Measurements from ENCODE around the gene IL17RE. TPM values are rescaled to one million over a fixed set of nuclear protein-coding genes. Genes with fewer than 3 reads are reported as not detected.

Gene IL17RE
- total RNA-seq, 4 donors from 2014 or later, result 0.26 to 10.7 (median 5.0) TPM

DNA sequence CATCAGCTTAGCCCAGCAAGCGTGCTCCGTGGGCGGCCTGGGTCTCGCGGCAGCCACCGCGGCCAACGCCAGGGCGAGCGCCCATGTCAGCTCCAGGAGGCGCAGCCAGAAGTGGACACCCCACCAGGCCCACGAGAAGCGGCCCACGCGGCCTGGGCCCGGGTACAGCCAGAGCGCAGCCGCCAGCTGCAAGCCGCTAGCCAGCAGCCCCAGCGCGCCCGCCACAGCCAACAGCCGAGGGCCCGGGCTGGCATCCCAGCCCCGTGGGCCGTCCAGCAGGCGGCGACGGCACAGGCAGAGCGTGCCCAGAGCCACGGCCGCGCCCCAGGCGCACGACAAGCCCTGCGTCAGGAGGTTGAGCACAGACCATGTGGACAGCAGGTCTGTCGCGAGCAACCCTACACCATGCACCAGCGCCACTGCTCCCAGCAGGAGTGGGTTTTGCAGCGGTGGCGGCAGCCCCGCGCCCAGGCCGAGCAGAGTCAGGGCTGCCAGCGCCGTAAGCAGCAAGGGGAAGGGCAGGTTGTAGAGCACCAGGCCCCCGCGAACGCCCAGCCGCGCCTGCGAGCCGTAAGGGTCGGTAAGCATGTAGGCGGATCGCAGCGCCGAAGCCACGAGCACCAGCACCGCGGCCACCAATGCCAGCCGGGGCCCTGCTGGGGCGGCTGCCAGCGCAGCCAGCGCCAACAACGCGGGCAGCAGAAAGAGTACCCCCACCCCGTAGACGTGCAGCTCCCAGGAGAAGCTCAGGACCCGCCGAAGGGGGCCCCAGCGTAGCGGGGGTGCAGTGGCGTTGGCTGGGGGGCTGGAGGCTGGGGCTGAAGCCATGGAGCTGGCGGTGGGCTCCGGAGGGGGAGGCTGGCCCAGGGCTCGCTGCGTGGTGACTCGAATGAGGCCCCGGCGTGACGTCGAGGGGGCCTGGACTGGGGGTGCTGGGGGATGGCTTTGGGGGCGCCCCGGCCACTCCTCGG lies 44.7 kb downstream of the IL17RE start:
- H3K4me1 ChIP-seq, result peaks cover 0 to 12% of the 10 kb centered on the region in 2 donors
- H3K4me3 ChIP-seq, result peak overlapping the region; percentile 45 to 54
- TF ChIP-seq, protein P1, sequence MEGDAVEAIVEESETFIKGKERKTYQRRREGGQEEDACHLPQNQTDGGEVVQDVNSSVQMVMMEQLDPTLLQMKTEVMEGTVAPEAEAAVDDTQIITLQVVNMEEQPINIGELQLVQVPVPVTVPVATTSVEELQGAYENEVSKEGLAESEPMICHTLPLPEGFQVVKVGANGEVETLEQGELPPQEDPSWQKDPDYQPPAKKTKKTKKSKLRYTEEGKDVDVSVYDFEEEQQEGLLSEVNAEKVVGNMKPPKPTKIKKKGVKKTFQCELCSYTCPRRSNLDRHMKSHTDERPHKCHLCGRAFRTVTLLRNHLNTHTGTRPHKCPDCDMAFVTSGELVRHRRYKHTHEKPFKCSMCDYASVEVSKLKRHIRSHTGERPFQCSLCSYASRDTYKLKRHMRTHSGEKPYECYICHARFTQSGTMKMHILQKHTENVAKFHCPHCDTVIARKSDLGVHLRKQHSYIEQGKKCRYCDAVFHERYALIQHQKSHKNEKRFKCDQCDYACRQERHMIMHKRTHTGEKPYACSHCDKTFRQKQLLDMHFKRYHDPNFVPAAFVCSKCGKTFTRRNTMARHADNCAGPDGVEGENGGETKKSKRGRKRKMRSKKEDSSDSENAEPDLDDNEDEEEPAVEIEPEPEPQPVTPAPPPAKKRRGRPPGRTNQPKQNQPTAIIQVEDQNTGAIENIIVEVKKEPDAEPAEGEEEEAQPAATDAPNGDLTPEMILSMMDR (IDR thresholded peaks at IDR 0.05), result peak; percentile 18 to 83 (median 66)
- TF ChIP-seq POLR2A (IDR thresholded peaks at IDR 0.05), result peak in 1 of 2 donors; percentile 31
- peak; percentile 60 to 65 for DNase-seq
- H3K27ac ChIP-seq, result peak overlapping the region; percentile 72 to 84
- H3K9me3 ChIP-seq, result no peaks in the 10 kb centered on the region
- H3K27me3 ChIP-seq, result no peaks in the 10 kb centered on the region
- no peaks in the 10 kb centered on the region for H3K36me3 ChIP-seq
- intact Hi-C loops (cut with DNase I; ENCODE audit: low total_unique reads), result no loop called here

DNA sequence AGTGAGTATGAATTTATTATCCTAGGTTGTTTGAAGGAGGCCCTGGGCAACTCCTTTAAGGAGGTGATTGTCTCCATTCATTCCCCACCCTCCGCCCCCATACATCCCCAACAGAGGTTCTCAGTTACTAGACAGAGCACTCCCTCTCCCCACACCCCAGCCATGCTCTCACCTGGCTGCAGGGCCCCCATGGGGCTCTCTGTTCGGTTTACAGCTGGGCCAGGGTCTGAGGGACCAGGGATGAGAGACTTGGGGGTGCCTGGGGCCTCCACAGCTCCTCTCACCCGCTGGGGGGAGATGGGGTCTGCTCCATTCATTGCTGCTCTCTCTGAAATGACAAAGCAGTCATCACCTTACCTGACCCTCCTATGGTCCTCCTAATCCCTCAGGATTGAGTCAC lies 45.9 kb downstream of the IL17RE start:
- Histone ChIP-seq H3K4me3 (no peak overlapping the region), H3K27ac (no peak overlapping the region), H3K9me3 (no peaks in the 10 kb centered on the region), H3K4me1 (peaks cover 0 to 12% of the 10 kb centered on the region in 2 donors), H3K27me3 (no peaks in the 10 kb centered on the region), H3K36me3 (no peaks in the 10 kb centered on the region)
- TF ChIP-seq, protein P1 (IDR thresholded peaks at IDR 0.05), result no peak
- TF ChIP-seq POLR2A (IDR thresholded peaks at IDR 0.05), result no peak
- intact Hi-C loops (cut with DNase I; ENCODE audit: low total_unique reads), result no loop called here
- DNase-seq, result no peak

DNA sequence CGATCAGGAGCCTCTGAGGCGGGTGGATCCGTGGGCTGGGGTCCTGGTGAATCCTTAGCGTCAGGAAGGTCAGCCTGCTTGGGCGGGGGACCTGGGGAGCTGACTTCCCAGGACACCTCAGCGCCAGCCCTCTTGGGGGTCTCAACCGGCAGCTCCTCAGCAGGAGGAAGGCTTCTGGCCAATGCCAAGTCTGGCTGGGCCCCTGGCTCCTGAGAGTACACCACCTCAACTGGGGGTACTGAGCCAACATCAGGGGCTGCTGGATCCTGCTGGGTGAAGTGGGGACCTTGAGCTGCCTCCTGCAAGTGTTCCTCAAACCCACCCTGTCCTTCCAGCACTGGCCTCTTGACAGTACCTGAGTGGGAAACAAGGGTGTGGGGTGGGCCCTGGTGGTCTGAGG lies 46.5 kb downstream of the IL17RE start:
- peaks cover 0 to 12% of the 10 kb centered on the region in 2 donors for H3K4me1 ChIP-seq
- H3K27me3 ChIP-seq, result no peaks in the 10 kb centered on the region
- no peak for DNase-seq
- intact Hi-C loops (cut with DNase I; ENCODE audit: low total_unique reads), result no loop called here
- no peaks in the 10 kb centered on the region for H3K36me3 ChIP-seq
- TF ChIP-seq POLR2A (IDR thresholded peaks at IDR 0.05), result no peak
- TF ChIP-seq, protein P1 (IDR thresholded peaks at IDR 0.05), result no peak
- no peak overlapping the region for H3K27ac ChIP-seq
- H3K4me3 ChIP-seq, result no peak overlapping the region
- H3K9me3 ChIP-seq, result no peaks in the 10 kb centered on the region

DNA sequence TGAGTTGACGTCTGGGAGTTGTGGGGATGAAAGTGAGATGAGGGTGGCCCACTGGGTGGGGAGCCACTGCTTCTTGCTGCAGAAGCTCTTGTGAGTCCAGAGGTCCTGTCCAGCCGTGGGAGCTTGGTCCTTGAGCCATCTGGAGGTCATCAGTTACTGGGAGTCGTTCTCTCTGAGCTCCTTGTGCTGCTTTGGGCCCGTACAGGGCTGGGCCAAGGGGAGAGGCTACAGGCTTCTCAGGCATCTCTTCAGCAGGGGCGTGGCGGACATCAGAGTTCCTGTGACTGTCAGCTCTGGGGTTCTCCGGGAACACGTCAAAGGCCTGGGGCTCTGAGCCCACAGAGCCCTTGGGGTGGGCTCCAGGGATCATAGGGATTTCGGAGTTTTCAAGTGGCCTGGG lies 47.0 kb downstream of the IL17RE start:
- intact Hi-C loops (cut with DNase I; ENCODE audit: low total_unique reads), result no loop called here
- Histone ChIP-seq H3K4me3 (no peak overlapping the region), H3K4me1 (peaks cover 0 to 12% of the 10 kb centered on the region in 2 donors), H3K27me3 (no peaks in the 10 kb centered on the region), H3K27ac (no peak overlapping the region), H3K36me3 (no peaks in the 10 kb centered on the region), H3K9me3 (no peaks in the 10 kb centered on the region)
- TF ChIP-seq POLR2A (IDR thresholded peaks at IDR 0.05), result no peak
- TF ChIP-seq, protein P1 (IDR thresholded peaks at IDR 0.05), result no peak
- no peak for DNase-seq

DNA sequence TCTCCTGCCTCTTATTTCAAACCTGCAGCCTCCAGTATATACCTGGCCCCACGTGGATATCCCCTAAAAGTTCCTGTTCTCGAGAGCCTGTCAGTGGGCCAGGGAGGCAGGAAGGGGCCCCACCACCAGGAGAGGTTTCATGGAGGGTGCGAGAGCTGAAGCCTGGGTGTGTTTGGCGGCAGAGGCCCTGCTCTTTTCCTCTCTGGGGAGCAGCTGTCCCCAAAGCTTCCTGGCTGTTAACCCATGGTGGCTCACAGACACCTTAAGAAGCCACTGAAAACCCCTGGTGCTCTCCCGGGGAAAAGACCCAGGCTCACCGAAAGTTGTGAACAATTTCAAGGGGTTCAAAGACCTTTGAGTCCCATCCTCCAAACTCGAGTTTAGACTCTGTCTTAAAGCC lies 48.5 kb downstream of the IL17RE start:
- DNase-seq, result no peak
- peaks cover 0 to 12% of the 10 kb centered on the region in 2 donors for H3K4me1 ChIP-seq
- no peaks in the 10 kb centered on the region for H3K9me3 ChIP-seq
- no peak overlapping the region for H3K4me3 ChIP-seq
- no peaks in the 10 kb centered on the region for H3K36me3 ChIP-seq
- H3K27ac ChIP-seq, result no peak overlapping the region
- H3K27me3 ChIP-seq, result no peaks in the 10 kb centered on the region
- TF ChIP-seq POLR2A (IDR thresholded peaks at IDR 0.05), result no peak
- TF ChIP-seq, protein P1 (IDR thresholded peaks at IDR 0.05), result no peak
- intact Hi-C loops (cut with DNase I; ENCODE audit: low total_unique reads), result no loop called here

Measured in uterus (tissue), 4 donors.